Osteoblast (primary cell): Measurements from ENCODE around the gene DLG4. TPM values are rescaled to one million over a fixed set of nuclear protein-coding genes. Genes with fewer than 3 reads are reported as not detected.
A peak's percentile ranks its signal among the peaks of the same experiment; 100 is the strongest.

Experiments used
- DNase-seq: peaks from one replicate; pipeline ENCODE4 v3.0.0; 2011; ENCODE audit warnings: low spot score, mixed read lengths; ENCODE audit not compliant: insufficient read length; ENCODE audit errors: missing footprints
- H2AFZ ChIP-seq: 2 replicates; pipeline ENCODE4 v1.6.0; 2011; ENCODE audit warnings: mild to moderate bottlenecking, low read length
- H3K27ac ChIP-seq: 2 replicates; pipeline ENCODE4 v1.5.1; 2011; ENCODE audit warnings: mild to moderate bottlenecking, low read depth, low read length, moderate library complexity
- H3K27me3 ChIP-seq: 2 replicates; pipeline ENCODE4 v1.6.0; 2012; ENCODE audit warnings: mild to moderate bottlenecking, control low read depth, inconsistent platforms, low read length, moderate library complexity; ENCODE audit not compliant: insufficient read depth
- H3K36me3 ChIP-seq: 2 replicates; pipeline ENCODE4 v1.5.1; 2011; ENCODE audit warnings: mild to moderate bottlenecking, low read length, control low read depth, moderate library complexity; ENCODE audit not compliant: insufficient read depth
- H3K4me1 ChIP-seq: 2 replicates; pipeline ENCODE4 v1.5.1; 2011; ENCODE audit warnings: mild to moderate bottlenecking, low read length, control low read depth, moderate library complexity; ENCODE audit not compliant: insufficient read depth
- H3K4me2 ChIP-seq: 2 replicates; pipeline ENCODE4 v1.6.0; 2011; ENCODE audit warnings: mild to moderate bottlenecking, low read length; ENCODE audit not compliant: insufficient read depth
- H3K4me3 ChIP-seq: fragments of 200-600 bp; sonication (generic); 3 replicates; pipeline ENCODE4 v1.5.1; 2012; ENCODE audit warnings: mild to moderate bottlenecking, low read length, inconsistent platforms; ENCODE audit not compliant: insufficient read depth
- H3K79me2 ChIP-seq: 2 replicates; pipeline ENCODE4 v1.6.0; 2012; ENCODE audit warnings: mild to moderate bottlenecking, low read length, control low read depth, inconsistent platforms; ENCODE audit not compliant: insufficient read depth
- H3K9me3 ChIP-seq: 2 replicates; pipeline ENCODE4 v1.5.1; 2011; ENCODE audit warnings: low read depth, low read length, control low read depth
- H4K20me1 ChIP-seq: 2 replicates; pipeline ENCODE4 v1.6.0; 2012; ENCODE audit warnings: mild to moderate bottlenecking, low read length, control low read depth; ENCODE audit not compliant: insufficient read depth
- total RNA-seq: library from RNA; depleted of rRNA; stranded (reverse); fragments of >200 nt; gene quantifications from 2 replicates; pipeline ENCODE4 v1.2.3, GENCODE V29; 2012
- TF ChIP-seq, protein P1 (sequence below): IDR thresholded peaks from 2 replicates; pipeline ENCODE4 v1.5.1; 2011; ENCODE audit warnings: mild to moderate bottlenecking, low read depth, low read length, moderate library complexity; ENCODE audit errors: extremely low read depth

The DLG4 gene
- total RNA-seq, 1 donor = 10.1 TPM

DNA sequence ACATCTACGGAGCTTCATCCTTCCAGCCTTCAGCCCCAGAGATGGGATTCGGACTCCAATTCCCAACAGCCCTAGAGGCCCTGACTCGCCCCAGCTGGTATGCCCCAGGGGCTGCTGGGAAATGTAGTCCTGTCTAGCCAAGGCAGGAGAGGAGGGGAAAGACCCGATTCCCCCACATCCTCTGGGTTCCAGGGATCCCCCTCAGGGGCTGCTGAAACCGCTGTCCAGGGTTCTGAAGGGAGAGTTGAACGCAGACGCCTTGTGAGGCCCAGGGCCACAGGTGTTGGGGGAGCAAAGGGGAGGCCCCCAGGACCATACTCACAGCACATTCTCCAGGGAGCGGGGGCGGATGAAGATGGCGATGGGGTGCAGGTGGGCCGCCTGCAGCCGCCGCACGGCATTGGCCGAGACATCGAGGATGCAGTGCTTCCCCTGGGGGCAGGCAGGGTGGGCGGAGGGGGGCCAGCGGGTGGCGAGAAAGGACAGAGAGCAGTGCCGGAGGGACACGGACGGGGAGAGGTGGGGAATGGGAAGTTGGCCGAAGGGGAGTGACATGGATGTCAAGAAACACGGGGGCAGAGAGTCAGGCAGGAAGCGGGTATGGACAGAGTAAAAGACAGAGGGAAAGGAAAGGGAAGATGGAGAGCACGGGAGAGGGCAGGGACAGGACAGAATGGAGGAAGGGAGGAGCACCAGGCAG lies 27.9 kb downstream of the DLG4 start:
- Histone ChIP-seq H2AFZ (no peak overlapping the region), H3K27me3 (no peaks in the 10 kb centered on the region), H3K79me2 (no peaks in the 10 kb centered on the region), H3K9me3 (no peaks in the 10 kb centered on the region), H3K4me1 (no peaks in the 10 kb centered on the region), H4K20me1 (peaks cover 2% of the 10 kb centered on the region), H3K27ac (no peak overlapping the region), H3K36me3 (peaks cover 44% of the 10 kb centered on the region), H3K4me3 (no peak overlapping the region), H3K4me2 (no peak overlapping the region)
- TF ChIP-seq, protein P1, sequence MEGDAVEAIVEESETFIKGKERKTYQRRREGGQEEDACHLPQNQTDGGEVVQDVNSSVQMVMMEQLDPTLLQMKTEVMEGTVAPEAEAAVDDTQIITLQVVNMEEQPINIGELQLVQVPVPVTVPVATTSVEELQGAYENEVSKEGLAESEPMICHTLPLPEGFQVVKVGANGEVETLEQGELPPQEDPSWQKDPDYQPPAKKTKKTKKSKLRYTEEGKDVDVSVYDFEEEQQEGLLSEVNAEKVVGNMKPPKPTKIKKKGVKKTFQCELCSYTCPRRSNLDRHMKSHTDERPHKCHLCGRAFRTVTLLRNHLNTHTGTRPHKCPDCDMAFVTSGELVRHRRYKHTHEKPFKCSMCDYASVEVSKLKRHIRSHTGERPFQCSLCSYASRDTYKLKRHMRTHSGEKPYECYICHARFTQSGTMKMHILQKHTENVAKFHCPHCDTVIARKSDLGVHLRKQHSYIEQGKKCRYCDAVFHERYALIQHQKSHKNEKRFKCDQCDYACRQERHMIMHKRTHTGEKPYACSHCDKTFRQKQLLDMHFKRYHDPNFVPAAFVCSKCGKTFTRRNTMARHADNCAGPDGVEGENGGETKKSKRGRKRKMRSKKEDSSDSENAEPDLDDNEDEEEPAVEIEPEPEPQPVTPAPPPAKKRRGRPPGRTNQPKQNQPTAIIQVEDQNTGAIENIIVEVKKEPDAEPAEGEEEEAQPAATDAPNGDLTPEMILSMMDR = no peak
- peak; percentile 98 for DNase-seq

GRCh38 chr17:7191069-7191468 lies 28.6 kb downstream of the DLG4 start:
- Histone ChIP-seq H3K27ac (no peak overlapping the region), H3K36me3 (peaks cover 41% of the 10 kb centered on the region), H3K27me3 (no peaks in the 10 kb centered on the region), H3K79me2 (no peaks in the 10 kb centered on the region), H3K4me1 (no peaks in the 10 kb centered on the region), H3K9me3 (no peaks in the 10 kb centered on the region), H2AFZ (no peak overlapping the region), H4K20me1 (peaks cover 2% of the 10 kb centered on the region), H3K4me2 (no peak overlapping the region), H3K4me3 (no peak overlapping the region)
- TF ChIP-seq, protein P1 = no peak
- DNase-seq = peak; percentile 34

GRCh38 chr17:7190276-7190917 lies 29.2 kb downstream of the DLG4 start:
- Histone ChIP-seq H3K4me2 (no peak overlapping the region), H3K4me3 (no peak overlapping the region), H3K36me3 (peaks cover 35% of the 10 kb centered on the region), H3K79me2 (no peaks in the 10 kb centered on the region), H2AFZ (no peak overlapping the region), H3K9me3 (no peaks in the 10 kb centered on the region), H4K20me1 (peaks cover 2% of the 10 kb centered on the region), H3K27me3 (no peaks in the 10 kb centered on the region), H3K4me1 (no peaks in the 10 kb centered on the region), H3K27ac (no peak overlapping the region)
- DNase-seq = peak; percentile 62
- TF ChIP-seq, protein P1 = no peak

DNA sequence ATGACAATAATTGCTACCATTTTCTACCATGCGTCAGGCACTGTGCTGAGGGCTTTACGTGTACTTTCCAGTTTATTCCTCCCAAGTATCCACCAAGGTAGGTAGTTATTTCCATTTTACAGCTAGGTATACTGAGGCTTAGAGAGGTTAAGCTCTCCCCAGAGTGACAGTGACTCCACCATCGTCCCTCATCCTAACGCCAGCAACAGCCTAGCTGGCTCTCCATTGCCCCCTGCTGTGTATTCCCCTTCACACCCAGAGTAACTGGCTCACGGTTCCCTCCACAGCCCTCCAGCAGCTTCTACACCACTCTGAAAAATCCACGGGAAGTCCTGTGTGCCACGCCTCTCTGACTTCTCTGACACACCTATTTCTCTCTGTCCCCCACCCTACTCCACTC lies 33.4 kb downstream of the DLG4 start:
- H2AFZ ChIP-seq = no peak overlapping the region
- no peaks in the 10 kb centered on the region for H4K20me1 ChIP-seq
- no peak overlapping the region for H3K27ac ChIP-seq
- no peaks in the 10 kb centered on the region for H3K79me2 ChIP-seq
- no peaks in the 10 kb centered on the region for H3K9me3 ChIP-seq
- TF ChIP-seq, protein P1 = peak; percentile 19
- H3K27me3 ChIP-seq = no peaks in the 10 kb centered on the region
- no peaks in the 10 kb centered on the region for H3K4me1 ChIP-seq
- no peak overlapping the region for H3K4me2 ChIP-seq
- peak; percentile 92 for DNase-seq
- peaks cover 11% of the 10 kb centered on the region for H3K36me3 ChIP-seq
- H3K4me3 ChIP-seq = no peak overlapping the region
